ENCODE data around the gene EFNA2. TPM values are rescaled to one million over a fixed set of nuclear protein-coding genes. Genes with fewer than 3 reads are reported as not detected.

EFNA2 gene
- total RNA-seq, 1 donor from 2014 or later, result not detected

DNA sequence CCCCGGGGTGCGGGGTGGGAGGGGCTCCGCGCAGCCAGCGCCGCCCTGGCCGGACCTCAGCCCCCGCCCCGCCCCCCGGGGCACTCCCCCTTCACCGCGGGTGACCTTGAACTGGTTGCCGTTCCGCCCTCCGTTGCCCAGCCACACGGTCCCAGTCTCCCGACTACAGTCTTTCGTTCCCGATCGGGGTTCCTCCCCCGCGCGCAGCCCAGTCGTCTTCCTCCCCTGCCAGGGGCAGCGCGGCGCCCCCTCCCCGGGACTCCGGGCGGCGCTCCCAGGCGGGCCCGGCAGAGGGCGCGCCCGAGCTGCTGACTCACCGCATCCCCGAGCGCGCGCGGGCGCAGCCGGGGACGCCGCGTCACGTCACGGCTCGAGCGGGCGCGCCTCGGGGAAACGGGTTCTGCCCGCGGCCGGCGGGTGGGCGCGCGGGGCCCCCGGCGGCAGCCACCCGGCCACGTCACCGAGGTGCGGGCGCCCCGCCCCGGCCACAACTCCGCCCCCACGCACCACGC lies 36.8 kb upstream of the EFNA2 start:
- peak; percentile 80 to 87 for DNase-seq (ENCODE audit: low read depth in 2 of 2)

DNA sequence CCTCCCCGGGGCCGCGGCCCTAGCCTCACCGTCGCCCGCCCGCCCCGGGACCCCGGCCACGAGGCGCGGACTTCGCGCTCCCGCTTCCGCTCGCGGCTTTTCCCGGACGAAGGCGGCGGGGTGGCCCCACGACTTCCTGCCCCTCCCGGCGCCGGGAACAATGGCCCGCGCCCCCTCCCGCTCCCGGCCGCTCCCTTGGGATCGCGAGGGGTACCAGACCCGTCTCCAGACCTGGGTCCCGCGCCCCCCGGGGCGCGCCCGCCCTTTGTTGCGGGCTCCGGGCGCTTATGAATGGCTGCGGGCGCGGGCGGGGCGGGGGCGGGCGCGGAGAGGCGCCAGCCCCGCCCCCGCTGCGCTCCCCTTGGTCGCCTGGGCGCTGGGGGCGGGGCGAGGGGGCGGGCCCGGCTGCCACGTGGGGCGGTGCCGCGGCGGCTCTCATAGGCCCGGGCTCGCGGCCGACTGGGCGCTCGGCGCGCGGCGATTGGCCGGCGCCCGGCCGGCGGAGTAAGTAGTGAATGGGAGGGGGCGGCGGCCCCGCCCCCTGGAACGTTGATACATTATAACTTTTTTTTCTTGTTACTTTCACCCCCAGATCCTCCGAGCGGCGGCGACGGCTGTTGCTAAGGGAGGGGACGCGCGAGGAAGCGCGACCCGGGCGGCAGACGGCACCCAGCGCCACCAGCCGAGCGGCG lies 36.2 kb upstream of the EFNA2 start:
- DNase-seq (ENCODE audit: low read depth in 2 of 2), result peak; percentile 97 to 98

DNA sequence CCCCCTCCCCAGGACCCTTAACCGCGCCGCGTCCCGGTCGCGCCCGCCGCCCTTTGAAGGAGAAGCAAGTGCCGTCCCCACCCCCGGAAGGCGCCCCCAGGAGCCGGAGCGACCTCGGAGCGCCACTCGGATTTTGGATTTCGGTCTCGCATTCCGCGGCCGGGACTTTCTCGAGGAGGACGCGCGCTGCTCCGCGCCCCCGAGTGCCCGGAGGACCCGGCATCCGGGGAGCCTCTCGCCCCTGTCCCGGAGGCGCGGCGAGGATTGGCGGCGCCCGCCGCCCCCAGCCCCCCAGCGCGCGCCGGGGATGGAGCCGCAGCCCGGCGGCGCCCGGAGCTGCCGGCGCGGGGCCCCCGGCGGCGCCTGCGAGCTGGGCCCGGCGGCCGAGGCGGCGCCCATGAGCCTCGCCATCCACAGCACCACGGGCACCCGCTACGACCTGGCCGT lies 35.7 kb upstream of the EFNA2 start:
- DNase-seq (ENCODE audit: low read depth in 2 of 2), result no peak

DNA sequence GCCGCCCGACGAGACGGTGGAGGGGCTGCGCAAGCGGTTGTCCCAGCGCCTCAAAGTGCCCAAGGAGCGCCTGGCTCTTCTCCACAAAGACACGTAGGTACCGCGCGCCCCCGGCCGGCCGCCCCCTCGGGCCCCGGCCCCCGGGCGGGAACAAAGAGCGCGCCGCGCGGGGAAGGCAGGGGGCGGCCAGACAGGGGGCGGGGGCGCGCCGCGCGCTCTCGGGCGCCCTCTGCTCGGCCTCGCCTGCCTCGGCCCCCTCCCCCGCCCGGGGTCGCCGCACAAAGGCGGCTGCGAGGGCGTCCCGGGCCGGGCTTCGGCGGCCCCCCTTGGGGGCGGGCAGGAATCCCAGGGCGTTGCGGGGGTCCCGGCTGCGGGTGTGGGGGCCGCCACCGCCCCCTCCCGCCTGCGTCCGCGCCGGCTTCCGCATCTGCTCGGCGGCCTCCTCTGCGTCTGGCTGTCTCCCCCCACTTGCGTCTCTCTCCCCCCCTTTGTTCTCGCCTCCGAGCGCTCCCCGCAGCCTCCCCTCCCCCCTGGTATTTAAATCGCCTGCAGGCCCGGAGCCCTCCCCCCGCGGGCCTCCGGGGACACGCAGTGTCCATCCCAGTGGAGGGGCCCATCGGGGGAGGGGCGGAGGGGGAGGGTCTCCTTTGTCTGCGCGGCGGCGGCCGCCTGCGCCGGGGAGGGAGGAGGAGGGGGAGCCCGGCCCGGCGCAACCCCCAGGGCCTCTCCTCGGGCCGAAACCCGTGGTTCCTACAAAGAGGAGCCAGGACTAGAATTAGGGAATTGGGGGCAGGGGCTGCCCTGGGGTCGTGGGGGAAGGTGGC lies 35.0 kb upstream of the EFNA2 start:
- peak; percentile 71 to 79 for DNase-seq (ENCODE audit: low read depth in 2 of 2)

DNA sequence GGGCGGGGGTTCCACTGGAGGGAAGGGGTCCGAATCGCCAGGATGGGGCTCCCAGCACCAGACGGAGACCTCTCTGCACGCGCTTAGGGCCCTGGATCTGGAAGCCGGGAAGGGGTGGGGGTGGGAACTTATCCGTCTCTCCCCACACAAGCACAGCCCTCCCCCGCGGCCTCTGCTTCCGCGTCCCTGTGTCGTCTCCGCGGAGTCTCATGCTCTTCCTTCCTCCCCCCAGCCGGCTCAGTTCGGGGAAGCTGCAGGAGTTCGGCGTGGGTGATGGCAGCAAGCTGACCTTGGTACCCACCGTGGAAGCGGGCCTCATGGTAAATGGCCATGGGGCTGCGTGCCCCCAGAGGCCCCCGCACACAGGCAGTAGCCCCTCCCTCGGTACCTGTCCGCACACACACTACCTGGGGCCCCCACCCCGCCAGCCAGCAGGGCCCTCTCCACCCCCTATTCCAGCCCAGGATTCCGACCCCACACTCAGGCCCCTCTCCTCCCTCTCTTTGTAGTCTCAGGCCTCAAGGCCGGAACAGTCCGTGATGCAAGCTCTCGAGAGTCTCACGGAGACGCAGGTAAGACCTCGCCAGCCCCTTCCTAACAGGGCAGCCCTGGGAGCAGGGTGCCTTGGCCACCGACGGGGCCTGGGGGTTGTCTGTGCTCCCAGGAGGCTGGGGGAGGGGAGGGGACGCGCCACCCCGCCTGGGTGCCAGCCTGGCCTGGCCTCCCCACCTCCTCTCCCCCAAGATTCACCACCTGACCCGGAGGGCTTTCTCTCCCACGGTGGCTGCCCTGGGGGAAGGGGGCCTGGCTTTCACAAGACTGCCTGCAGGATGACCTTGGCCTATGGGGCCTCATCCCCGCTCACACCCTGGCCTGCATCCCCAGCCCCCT lies 34.1 kb upstream of the EFNA2 start:
- DNase-seq (ENCODE audit: low read depth in 2 of 2), result peak; percentile 81 to 89

DNA sequence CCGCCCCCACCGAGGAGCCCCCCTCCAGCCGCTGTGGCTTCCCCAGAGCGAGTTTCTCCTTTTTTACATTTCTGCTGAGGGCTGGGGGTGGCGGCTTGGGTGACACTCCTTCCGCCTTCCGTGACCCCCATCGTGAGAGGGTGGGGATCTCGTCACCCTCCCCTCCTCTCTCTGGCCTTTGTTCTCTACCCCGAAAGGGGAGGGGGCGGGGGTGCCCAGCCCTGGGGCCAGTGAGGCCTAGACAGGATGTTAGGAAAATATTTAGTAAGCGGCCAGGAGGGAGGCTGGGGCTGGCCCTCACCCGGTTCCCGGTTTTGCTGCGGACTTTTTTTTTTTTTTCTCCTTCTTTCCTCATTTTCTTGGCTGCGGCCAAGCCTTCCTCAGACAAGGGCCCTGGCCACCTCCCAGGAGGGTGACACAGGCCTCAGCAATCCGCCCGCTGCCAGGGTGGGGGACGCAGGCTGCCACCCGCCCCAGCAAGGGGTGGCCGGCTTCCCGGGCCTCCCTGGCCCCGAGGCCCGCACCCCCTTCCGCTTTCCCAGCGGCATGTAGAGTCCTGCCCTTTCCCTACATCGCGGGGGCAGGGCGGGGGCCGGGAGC lies 33.4 kb upstream of the EFNA2 start:
- DNase-seq (ENCODE audit: low read depth in 2 of 2), result peak; percentile 80 to 87

DNA sequence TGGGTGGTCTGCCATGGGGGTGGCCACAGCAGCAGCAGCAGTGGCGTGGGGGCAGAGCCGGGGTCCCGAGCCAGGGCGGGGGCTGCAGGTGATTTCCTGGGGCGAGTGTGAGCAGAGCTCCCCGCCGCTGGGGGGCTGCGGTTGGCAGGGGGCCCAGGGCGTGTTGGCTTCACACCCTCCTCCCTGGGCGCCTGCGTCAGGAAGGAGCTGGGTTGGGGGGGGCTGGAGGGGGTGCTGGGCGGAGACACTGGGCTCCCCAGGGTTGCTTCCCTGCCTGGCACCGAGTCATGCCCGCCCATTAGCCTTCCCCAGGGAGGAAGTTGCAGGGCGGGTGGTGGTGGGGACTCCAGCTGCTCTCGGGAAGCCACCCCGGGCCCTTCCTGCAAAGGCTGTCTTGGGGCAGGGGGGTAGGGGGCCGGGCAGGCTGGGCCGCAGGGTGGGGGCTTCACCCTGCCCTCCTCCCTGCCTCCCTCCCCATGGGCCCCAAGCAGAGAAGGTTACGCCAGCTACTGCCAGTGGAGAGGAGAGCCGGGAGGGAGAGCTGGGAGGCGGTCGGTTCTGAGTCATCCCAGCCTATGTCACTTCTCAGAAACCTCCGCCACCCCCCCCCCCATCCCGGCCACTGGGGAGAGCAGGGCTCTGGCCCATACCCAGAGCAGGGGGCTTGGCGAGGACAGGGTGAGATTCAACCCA lies 32.7 kb upstream of the EFNA2 start:
- DNase-seq (ENCODE audit: low read depth in 2 of 2), result peak; percentile 82 to 94

DNA sequence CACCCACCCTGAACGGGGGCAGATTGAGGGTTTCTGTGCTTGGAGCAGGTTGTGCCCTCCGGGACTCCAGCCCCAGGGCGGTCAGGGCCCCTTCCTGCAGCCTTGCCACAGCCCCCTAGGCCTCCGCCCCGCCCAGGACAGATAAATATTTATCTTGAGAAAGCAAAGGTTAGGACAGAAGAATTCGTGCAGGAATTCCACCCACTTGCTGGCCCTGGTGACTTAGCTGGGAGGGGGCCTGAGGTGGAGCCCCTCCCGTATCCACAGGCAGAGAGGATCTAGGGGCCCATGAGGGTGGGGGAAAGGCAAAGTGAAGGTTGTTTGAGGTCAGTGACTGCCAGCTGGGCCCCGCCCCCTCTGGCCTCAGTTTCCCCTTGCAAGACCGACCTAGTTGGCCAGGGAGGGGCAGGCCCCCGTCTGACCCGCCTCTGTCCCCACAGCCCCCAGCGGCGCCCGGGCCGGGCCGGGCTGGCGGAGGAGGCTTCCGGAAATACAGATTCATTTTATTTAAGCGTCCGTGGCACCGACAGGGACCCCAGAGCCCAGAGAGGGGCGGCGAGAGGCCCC lies 32.1 kb upstream of the EFNA2 start:
- no peak for DNase-seq (ENCODE audit: low read depth in 2 of 2)

DNA sequence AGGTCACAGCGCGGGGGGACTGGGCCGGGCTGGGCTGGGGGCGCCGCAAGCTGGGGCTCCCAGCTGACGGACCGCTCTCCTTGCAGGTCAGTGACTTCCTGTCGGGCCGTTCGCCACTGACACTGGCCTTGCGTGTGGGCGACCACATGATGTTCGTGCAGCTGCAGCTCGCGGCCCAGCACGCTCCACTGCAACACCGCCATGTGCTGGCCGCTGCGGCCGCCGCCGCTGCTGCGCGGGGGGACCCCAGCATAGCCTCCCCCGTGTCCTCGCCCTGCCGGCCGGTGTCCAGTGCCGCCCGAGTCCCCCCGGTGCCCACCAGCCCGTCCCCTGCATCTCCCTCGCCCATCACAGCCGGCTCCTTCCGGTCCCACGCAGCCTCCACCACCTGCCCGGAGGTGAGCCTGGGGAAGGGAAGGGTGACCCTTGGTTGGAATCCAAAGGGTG lies 31.6 kb upstream of the EFNA2 start:
- DNase-seq (ENCODE audit: low read depth in 2 of 2), result peak in 1 of 2 donors; percentile 59

DNA sequence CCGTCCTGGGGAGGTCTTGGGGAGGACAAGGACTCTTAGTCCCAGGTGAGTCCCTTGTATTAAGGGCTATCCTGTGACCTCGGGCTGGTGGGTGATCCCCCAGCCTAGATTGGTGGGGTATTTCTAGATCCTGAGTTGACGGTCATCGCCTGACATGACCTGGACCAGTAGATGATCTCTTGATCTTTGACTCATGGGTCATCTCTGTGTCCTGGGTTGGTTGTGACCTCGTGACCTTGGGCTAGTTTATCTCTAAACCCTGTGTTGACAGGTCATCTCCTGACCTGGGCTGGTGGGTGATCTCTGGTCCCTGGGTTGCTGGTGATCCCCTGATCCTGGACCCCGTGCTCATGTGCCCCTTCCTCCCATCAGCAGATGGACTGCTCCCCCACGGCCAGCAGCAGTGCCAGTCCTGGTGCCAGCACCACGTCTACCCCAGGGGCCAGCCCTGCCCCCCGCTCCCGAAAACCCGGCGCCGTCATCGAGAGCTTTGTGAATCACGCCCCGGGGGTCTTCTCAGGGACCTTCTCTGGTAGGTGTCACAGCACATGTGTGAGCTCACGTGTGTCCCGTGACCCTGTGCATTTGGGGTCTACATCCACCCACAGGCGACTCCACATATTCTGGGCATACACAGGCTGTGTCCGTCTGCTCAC lies 31.0 kb upstream of the EFNA2 start:
- DNase-seq (ENCODE audit: low read depth in 2 of 2), result no peak

DNA sequence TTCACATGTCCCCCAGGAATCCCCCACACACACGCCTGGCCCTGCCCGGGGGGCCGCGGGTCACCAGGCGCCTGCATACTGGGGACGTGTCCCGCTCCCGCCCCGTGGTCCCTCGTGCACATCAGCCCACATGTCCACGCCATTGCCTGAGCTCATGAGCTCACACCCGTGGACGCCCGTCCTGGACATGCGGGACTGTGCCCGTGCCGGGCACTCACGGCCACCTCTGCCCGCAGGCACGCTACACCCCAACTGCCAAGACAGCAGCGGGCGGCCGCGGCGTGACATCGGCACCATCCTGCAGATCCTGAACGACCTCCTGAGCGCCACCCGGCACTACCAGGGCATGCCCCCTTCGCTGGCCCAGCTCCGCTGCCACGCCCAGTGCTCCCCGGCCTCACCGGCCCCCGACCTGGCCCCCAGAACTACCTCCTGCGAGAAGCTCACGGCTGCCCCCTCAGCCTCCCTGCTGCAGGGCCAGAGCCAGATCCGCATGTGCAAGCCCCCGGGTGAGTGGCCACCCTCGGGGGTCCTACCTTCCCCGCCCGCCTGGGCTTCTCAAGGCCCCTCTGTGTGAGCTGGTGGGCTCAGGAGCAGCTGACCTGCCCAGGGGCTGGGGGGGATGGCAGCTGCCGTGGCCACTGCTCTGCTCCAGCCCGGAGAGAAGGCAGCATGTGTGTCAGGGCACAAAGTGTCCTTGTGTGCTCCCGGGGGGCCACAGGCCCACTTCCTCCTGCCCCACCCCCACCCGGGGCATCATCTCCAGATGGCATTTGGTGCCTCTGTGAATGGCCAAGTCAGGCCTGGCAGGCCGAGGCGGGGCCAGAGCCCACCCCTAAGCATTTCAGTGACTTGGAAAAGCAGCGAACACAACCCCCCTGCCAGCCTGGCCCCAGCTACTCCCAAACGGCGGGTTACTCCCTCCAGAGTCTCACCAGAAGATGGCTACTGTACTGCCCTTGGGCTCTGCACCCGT lies 30.2 kb upstream of the EFNA2 start:
- no peak for DNase-seq (ENCODE audit: low read depth in 2 of 2)

DNA sequence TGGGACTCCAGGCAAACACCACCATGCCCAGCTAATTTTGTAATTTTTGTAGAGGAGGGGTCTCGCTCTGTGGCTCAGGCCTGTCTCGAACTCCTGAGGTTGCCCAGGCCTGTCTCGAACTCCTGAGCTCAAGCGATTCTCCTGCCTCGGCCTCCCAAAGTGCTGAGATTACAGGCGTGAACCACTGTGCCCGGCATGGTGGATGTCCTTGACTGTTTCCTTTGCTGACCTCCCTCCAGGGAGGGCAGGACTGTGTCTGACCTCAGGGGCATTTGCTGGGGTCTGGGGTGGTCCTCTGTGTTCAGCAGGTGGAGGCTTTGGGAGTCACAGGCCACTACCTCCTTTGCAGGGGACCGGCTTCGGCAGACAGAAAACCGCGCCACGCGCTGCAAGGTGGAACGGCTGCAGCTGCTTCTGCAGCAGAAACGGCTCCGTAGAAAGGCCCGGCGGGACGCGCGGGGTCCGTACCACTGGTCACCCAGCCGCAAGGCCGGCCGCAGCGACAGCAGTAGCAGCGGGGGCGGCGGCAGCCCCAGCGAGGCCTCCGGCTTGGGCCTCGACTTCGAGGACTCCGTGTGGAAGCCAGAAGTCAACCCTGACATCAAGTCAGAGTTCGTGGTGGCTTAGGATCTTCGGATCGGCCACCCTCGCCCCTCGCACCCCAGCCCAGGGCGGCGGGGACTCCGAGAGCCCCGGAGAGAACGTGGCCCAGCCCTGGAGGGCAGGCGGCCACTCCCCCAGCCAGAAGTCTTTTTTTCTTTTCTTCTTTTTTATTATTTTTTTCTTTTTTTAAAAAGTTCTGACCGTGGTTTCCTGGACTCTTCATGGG lies 28.8 kb upstream of the EFNA2 start:
- DNase-seq (ENCODE audit: low read depth in 2 of 2), result no peak

DNA sequence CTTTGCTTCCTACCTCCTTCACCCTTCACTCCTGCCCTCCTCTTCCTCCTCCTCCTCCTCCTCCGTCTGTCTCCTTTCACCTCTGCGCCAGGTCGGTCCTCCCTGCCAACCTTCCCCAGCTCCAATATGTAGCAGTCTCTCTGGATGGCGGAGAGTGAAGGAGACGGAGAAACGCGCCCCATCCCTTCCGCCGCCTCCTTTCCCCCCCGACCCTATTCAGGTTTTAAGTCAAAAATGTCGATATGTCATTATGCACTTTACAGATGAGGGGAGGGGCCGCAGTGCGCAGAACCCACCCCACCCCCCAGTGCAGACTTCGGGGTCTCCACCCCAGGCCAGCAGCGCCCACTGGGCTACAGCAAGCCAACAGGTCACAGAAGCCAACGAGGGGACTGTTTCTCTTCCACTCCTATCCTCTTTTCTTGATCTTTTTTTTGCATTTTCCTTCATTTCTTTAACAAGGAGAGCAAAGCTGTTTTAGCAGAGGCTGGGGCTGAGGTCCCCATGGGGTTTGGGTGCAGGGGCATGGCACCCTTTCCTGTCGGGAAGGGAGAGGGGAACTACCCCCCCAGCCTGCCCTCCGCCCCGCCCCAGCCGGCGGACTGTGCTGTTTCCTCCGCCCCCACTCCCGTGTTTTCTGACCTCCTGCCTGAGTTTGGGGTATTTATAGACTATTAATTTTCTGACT lies 28.1 kb upstream of the EFNA2 start:
- DNase-seq (ENCODE audit: low read depth in 2 of 2), result no peak

DNA sequence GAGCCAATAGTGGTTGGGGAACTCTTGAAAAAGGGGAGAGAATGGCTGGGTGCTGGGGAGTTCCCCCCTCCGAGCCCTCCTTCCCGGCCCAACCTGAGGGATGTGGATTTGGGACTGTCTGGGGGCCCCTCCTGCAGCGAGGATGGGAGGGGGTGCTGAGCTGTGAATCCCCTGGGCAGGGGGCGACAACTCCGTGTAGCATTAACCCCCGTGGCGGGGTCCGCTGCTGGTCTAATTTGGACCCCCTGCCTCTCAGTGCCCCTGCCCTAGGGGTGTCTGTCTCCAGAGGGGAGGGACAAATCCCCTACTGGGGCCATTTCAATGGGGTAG lies 27.5 kb upstream of the EFNA2 start:
- DNase-seq (ENCODE audit: low read depth in 2 of 2), result no peak

DNA sequence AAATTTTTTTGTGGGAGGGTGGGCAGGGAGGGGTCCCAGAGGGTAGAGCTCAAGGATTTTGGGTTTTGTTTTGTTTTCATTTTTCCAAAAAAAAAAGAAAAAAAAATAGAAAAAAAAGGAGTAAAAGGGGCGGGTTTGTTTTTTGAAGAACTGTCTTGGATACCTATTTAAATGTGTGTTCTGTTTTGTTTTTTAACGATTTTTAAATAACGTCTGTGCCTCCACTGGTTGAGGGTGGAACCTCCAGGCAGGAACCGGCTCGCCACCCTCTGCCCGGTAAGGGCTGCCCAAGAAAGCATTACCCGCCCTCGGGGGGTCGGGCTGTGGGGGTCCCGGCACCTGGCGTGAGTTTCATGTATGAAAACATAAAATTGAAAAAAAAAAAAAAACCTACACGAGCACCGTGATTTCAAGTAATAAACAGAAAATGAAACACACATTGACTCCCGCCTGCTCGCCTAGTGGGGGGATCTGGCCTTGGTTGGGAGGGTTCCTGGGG lies 26.9 kb upstream of the EFNA2 start:
- no peak for DNase-seq (ENCODE audit: low read depth in 2 of 2)

DNA sequence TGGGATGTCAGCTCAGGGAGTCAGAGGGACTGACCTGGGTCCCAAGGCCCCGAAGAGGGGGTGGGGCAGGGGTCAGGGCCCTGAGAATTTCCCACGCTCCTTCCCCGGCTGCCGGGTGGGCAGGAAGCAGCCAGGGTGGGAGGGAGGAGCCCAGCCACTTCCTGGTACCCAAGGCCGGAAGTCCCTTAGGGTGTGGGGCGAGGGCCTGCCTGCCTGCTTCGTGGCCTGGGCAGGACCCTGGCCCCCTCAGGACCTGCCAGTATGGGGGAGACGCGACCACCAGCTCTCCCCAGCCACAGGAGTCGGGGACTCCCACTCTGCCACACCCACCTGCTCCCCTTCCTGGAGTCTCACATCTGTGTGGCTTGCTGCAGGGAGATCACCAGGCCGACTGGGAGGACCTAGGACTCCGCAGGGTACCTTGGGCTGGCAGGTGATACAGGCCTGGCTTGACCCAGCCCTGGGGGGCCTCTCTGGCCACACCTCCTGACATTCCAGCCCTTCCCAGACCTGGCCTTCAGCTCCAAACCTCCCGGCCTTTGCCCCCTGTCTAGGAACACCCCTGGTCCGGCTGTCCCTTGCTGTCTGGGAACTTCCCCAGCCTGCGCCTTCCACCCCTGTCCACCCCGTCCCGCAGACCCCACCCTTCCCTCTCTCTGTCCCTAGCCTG lies 26.3 kb upstream of the EFNA2 start:
- DNase-seq (ENCODE audit: low read depth in 2 of 2), result peak; percentile 67 to 76
